Fibroblast of the aortic adventitia (primary cell): ENCODE measurements around the gene FRMD6. TPM values are rescaled to one million over a fixed set of nuclear protein-coding genes. Genes with fewer than 3 reads are reported as not detected.

Source experiments
- DNase-seq: peaks from one replicate; pipeline ENCODE4 v3.0.0-alpha.2; 2010; ENCODE audit warnings: low read depth
- H3K4me3 ChIP-seq: 2 replicates; pipeline ENCODE4 v1.5.1; 2011; ENCODE audit warnings: low read depth, mild to moderate bottlenecking, control low read depth, low read length, moderate library complexity
- total RNA-seq: library from RNA; depleted of rRNA; stranded (reverse); fragments of >200 nt; gene quantifications from 2 replicates; pipeline ENCODE4 v1.2.3, GENCODE V29; 2012; ENCODE audit warnings: low replicate concordance
- TF ChIP-seq, protein P1 (sequence below): IDR thresholded peaks from 2 replicates; pipeline ENCODE4 v1.5.1; 2011; ENCODE audit warnings: mild to moderate bottlenecking, low read length, control low read depth, inconsistent platforms; ENCODE audit not compliant: insufficient read depth

FRMD6 gene
- total RNA-seq, 1 donor: 257 TPM

DNA sequence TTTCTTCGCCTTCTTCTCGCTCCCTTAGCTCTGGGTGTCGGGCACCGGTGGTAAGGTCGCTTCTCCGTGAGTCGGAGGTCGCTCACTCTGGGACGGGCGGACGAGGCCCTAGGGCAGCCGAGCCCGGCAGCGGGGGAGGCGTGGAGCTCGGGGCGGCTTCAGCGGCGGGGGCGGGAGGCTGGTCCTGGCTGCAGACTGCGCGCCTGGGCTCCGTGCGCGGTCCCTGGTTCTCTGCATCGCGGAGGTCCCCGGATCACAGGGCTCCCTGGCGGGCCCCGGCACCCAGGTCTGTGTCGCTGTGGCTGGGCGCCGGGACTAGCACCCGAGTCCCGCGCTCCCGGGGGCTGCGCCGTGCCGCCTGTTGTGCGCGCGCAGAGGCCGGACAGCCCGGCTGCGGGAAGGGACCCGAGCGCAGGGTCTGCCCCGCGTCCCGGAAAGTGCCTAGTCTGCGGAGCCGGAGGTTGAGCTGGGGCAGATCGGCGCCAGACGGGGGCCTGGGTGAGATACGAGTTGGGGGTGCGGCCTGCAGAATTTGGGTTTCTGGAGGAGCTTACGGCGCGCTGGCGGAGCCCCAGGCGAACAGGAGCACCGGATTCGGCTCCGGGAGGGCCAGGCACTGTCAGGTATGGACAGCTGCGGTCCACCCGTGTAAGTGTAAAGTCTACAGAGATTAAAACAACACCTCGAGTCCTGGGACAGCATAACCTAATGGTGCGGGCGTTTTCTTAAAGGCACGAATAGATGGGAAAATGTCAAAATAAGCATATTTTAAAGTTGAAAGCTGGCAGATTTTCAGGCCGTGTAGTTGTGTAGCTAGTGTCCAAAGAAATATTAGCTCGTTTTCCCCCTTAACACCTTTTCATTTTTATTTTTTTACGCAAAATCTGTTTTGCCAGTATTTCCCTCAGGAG is 713 bp downstream of the FRMD6 start:
- peak; percentile 33 for DNase-seq
- TF ChIP-seq, protein P1, sequence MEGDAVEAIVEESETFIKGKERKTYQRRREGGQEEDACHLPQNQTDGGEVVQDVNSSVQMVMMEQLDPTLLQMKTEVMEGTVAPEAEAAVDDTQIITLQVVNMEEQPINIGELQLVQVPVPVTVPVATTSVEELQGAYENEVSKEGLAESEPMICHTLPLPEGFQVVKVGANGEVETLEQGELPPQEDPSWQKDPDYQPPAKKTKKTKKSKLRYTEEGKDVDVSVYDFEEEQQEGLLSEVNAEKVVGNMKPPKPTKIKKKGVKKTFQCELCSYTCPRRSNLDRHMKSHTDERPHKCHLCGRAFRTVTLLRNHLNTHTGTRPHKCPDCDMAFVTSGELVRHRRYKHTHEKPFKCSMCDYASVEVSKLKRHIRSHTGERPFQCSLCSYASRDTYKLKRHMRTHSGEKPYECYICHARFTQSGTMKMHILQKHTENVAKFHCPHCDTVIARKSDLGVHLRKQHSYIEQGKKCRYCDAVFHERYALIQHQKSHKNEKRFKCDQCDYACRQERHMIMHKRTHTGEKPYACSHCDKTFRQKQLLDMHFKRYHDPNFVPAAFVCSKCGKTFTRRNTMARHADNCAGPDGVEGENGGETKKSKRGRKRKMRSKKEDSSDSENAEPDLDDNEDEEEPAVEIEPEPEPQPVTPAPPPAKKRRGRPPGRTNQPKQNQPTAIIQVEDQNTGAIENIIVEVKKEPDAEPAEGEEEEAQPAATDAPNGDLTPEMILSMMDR: no peak
- peak overlapping the region; percentile 94 for H3K4me3 ChIP-seq

DNA sequence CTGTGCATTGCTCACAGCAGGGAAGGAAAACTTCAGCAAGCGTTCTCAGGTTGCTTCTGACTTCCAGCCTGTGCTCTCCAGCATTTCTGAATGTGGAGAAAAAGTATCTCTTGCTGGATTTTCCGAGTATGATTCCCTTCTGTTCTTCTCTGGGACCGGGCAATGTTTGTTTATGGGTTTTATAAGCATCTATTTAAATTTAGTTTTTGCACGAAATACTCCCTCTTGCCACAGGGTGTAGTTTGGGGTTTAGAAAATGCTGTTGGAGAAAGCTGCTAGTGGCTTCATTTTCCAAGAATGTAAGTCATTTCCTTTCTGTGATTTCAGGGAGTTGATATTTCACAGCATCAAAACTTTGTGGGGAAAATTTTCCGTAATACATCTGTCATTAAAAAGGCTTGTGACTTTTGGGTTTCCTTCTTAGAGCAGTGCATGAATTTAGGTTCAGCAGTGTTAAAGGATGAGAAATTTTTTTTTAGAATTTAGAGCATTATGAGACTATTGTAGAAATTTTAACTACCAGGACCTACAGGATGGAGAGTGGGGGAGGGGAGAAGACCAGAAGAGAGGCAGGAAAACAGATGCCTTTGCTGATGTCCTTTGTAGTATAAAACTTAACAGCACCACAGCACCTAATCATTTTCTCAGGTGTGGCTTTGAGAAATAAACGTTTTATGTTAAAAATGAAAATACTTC is 1.5 kb downstream of the FRMD6 start:
- peak overlapping the region; percentile 94 for H3K4me3 ChIP-seq
- TF ChIP-seq, protein P1: peak; percentile 61
- peak; percentile 91 for DNase-seq

DNA sequence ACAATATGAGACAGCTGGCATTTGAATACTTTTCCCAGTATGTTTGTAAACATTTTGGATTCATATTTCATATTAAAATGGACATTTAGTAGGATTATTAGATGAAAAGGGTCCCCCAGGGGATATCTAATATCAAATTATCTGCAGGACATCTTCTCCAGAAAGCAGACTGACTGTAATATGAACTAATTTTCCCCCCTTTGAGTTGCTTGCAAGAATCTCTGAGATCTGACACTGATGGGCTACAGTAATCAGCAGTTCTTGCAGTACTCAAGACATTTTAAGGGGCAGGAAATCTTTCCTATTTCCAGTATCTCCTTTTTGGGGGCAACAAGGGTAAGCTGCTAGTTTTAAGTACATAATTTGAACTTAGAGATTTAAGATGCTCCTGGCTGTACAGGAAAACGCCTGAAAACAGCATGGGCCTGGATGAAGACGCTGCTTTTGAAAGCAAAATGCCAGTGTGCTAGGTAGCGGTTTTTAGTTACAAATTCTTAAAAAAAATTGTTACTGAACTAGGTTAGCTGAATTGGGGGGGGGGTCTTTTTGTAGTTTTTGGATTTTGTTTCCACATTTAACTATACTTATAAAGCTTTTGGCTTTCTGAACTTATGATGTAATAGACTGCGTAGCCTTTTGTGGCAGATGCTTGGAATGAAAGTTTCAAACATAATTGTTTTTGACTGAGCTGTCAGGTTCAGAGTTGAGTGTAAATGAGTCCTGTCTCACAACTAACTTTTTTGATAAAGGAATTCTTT is 2.2 kb downstream of the FRMD6 start:
- TF ChIP-seq, protein P1: no peak
- peak; percentile 51 for DNase-seq
- H3K4me3 ChIP-seq: peak overlapping the region; percentile 94

DNA sequence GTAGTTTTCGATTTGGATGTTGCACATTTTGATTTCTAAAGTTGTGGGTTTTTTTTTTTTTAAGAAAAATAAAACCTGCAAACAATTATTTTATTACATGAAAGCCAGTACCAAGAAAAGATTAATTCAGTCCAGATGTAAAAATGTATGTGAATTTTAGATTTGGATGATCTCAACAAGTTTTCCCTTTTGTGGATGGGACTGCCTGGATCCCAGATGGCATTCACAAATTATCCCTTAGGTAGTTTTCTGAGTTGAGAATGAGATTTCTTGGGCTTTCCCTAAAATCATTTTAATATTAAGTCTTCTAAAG is 2.8 kb downstream of the FRMD6 start:
- DNase-seq: no peak
- TF ChIP-seq, protein P1: no peak
- H3K4me3 ChIP-seq: peak overlapping the region; percentile 94

DNA sequence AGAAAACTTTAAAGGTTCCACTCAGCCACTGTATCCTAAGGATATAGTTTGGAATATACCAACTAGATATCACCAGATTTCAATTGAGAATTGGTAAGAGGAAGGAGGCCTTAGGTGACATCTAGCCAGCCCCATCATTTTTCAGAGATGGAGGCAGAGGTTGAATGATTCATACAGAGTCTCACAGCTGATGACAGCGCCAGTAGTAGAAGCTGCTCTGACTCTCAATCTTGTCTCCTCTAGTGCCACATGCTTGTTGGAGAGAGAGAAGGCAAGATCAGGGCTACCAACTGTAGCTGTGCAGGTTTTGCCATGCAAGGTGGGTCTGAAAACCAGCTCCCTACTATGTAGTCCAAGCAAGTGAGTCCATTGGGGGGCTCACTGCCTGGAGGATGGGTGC is 6.1 kb downstream of the FRMD6 start:
- TF ChIP-seq, protein P1: no peak
- H3K4me3 ChIP-seq: peak overlapping the region; percentile 29
- DNase-seq: no peak

- TF ChIP-seq, protein P1: no peak
- peak overlapping the region; percentile 29 for H3K4me3 ChIP-seq
- DNase-seq: no peak
Observed at GRCh38 chr14:51658441-51659173, 6.9 kb downstream of the FRMD6 start.
